K562 (cell line): ENCODE measurements around the gene LRRIQ4. TPM values are rescaled to one million over a fixed set of nuclear protein-coding genes. Genes with fewer than 3 reads are reported as not detected.

Source experiments
- ARID3A ChIP-seq: IDR thresholded peaks from 2 replicates; pipeline ENCODE4 v1.6.1; 2012; ENCODE audit warnings: low read depth, low read length, improper control_type of control experiment, borderline replicate concordance
- BDP1 ChIP-seq: IDR thresholded peaks from 3 replicates; pipeline ENCODE4 v1.6.1; 2011; ENCODE audit not compliant: insufficient read length, insufficient read depth
- COPS2 ChIP-seq: fragments of 450-650 bp; conservative IDR thresholded peaks from 2 replicates; pipeline ENCODE4 v1.6.1; 2016; ENCODE audit warnings: mild to moderate bottlenecking, moderate library complexity
- CTCF ChIP-seq, 3 experiments: IDR thresholded peaks in 2 of 3; conservative IDR thresholded peaks in 1 of 3; 2 replicates each; pipeline ENCODE4 v1.5.1; 2011 to 2012; ENCODE audit warnings: low read length in 3 of 3, mild to moderate bottlenecking in 3 of 3, control low read depth in 2 of 3, improper control_type of control experiment in 1 of 3, inconsistent platforms in 1 of 3, low read depth in 1 of 3, mixed read lengths in 1 of 3, moderate library complexity in 1 of 3; ENCODE audit not compliant: insufficient read depth in 2 of 3
- ELK3 ChIP-seq: fragments of 450-650 bp; formaldehyde crosslinking; IDR thresholded peaks from 2 replicates; pipeline ENCODE4 v1.4.0; 2020; ENCODE audit warnings: mild to moderate bottlenecking
- FOSL1 ChIP-seq: fragments of 200-800 bp; sonication (Bioruptor generic); conservative IDR thresholded peaks from 2 replicates; pipeline ENCODE4 v1.6.1; 2016; ENCODE audit warnings: missing genetic modification characterization, missing compliant biosample characterization
- HDGF ChIP-seq: fragments of 450-650 bp; IDR thresholded peaks from 2 replicates; pipeline ENCODE4 v1.6.1; 2016
- HOXB6 ChIP-seq: fragments of 250-450 bp; sonication (Bioruptor Pico); IDR thresholded peaks from 2 replicates; pipeline ENCODE4 v1.5.1; 2022; ENCODE audit warnings: mild to moderate bottlenecking, borderline replicate concordance
- NFYB ChIP-seq: IDR thresholded peaks from 2 replicates; pipeline ENCODE4 v1.6.1; 2011; ENCODE audit warnings: mild to moderate bottlenecking, moderate library complexity; ENCODE audit not compliant: insufficient read length; ENCODE audit errors: extremely low read depth
- RFX7 ChIP-seq: fragments of 250-450 bp; sonication (Bioruptor Pico); IDR thresholded peaks from 2 replicates; pipeline ENCODE4 v1.5.1; 2021; ENCODE audit warnings: mild to moderate bottlenecking
- SIN3B ChIP-seq: fragments of 450-650 bp; IDR thresholded peaks from 2 replicates; pipeline ENCODE4 v1.6.1; 2017; ENCODE audit warnings: low read depth, mild to moderate bottlenecking, moderate library complexity
- SRSF3 ChIP-seq: fragments of 200-400 bp; formaldehyde crosslinking; IDR thresholded peaks from 2 replicates; pipeline ENCODE4 v1.6.1; 2016; ENCODE audit warnings: mild to moderate bottlenecking, low read length, moderate library complexity; ENCODE audit not compliant: insufficient read depth
- TAF15 ChIP-seq: fragments of 200-400 bp; formaldehyde crosslinking; IDR thresholded peaks from 2 replicates; pipeline ENCODE4 v1.6.1; 2017; ENCODE audit warnings: mild to moderate bottlenecking, low read depth, low read length, moderate library complexity
- ZFPM2 ChIP-seq: fragments of 250-450 bp; sonication (Bioruptor Pico); IDR thresholded peaks from 2 replicates; pipeline ENCODE4 v1.5.1; 2022; ENCODE audit warnings: mild to moderate bottlenecking
- ZNF23 ChIP-seq: fragments of 250-450 bp; sonication (Bioruptor Pico); IDR thresholded peaks from 2 replicates; pipeline ENCODE4 v1.4.0; 2020; ENCODE audit warnings: mild to moderate bottlenecking
- polyA plus RNA-seq, 8 experiments: library from polyadenylated mRNA; depleted of rRNA in 4 of 8; stranded (reverse) in 5 of 8; unstranded in 3 of 8; fragments of >200 nt; fragmentation: Nextera tagmentation in 2 of 8; fragmentation: Illumina TruSeq in 1 of 8; extraction: Ambion mirVana in 2 of 8; extraction: Trizol in 1 of 8; gene quantifications; 2 replicates each; pipeline versions ENCODE4 v1.2.1 to v1.2.3, GENCODE V29; 2011 to 2014; ENCODE audit warnings: inconsistent platforms in 1 of 8, missing spikeins in 1 of 8
- total RNA-seq, 7 experiments: library from RNA; depleted of rRNA in 6 of 7; stranded (reverse); fragments of >200 nt in 6 of 7; fragmentation: Illumina TruSeq in 2 of 7; extraction: Trizol in 2 of 7; gene quantifications; 2 replicates each; pipeline versions ENCODE4 v1.2.1 to v1.2.3, GENCODE V29; 2011 to 2021; ENCODE audit warnings: low replicate concordance in 1 of 7
- TF ChIP-seq, protein P1 (sequence below): sonication (generic); formaldehyde crosslinking; IDR thresholded peaks from 2 replicates; pipeline ENCODE4 v1.8.0; 2023; ENCODE audit warnings: mild to moderate bottlenecking, missing genetic modification reagents
- TF ChIP-seq, protein P2 (sequence below): fragments of 200-800 bp; sonication (Bioruptor generic); IDR thresholded peaks from 2 replicates; pipeline ENCODE4 v1.6.1; 2016; ENCODE audit warnings: missing genetic modification characterization, missing compliant biosample characterization

Gene LRRIQ4
- total and polyA plus RNA-seq, 9 of the 15 experiments (the other 6 are each of a cell fraction or from before 2014, with no cell fraction given), result not detected

DNA sequence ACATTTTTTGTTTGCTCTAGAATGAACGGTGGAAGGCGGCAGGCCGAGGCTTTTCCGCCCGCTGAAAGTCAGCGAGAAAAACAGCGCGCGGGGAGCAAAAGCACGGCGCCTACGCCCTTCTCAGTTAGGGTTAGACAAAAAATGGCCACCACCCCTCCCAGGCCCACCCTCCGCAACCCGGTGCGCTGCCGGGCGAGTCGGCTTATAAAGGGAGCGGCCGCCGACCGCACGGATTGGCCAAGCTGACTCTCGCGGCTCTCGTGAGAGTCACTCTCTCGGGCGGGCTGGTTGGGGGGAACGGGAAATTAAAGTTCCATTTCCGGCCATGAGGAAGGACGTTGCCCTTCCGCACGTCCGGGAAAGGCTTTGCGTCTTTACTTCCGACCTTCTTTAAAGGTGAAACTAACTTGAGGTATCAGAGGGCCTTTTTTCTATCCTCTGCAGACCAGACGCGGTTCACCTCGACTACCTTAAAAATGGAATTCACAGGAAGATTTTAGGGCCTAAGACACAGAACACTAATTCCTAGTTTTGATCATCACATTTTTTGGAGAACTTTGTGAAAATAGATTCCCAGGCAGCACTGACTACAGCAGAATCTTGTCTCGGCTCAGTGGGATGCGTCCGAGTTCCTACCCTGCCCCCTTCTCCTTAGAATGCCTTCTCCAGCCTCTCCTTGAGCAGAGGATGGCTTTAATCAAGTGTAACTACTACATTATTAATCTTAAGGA, 47.6 kb upstream of the LRRIQ4 start, which contains the start of gene TERC (continued):
- TF ChIP-seq ARID3A (no peak), BDP1 (no peak), ELK3 (no peak), SIN3B (no peak), SRSF3 (no peak), NFYB (peak; percentile 72), RFX7 (CRISPR knock-in tag) (no peak), HDGF (no peak), COPS2 (no peak), TAF15 (no peak), HOXB6 (CRISPR knock-in tag) (no peak), ZFPM2 (CRISPR knock-in tag) (no peak; the same call in 1 of the 2 replicates), CTCF (IDR thresholded peaks at IDR 0.05 in 2 of 3, conservative IDR thresholded peaks at IDR 0.05 in 1 of 3; ENCODE audit: insufficient read depth in 2 of 3, low read depth in 1 of 3, low read length in 3 of 3) (no peak), ZNF23 (CRISPR knock-in tag) (no peak), FOSL1 (no peak)
- TF ChIP-seq, protein P1, sequence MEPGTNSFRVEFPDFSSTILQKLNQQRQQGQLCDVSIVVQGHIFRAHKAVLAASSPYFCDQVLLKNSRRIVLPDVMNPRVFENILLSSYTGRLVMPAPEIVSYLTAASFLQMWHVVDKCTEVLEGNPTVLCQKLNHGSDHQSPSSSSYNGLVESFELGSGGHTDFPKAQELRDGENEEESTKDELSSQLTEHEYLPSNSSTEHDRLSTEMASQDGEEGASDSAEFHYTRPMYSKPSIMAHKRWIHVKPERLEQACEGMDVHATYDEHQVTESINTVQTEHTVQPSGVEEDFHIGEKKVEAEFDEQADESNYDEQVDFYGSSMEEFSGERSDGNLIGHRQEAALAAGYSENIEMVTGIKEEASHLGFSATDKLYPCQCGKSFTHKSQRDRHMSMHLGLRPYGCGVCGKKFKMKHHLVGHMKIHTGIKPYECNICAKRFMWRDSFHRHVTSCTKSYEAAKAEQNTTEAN (CRISPR knock-in tag), result no peak
- TF ChIP-seq, protein P2, sequence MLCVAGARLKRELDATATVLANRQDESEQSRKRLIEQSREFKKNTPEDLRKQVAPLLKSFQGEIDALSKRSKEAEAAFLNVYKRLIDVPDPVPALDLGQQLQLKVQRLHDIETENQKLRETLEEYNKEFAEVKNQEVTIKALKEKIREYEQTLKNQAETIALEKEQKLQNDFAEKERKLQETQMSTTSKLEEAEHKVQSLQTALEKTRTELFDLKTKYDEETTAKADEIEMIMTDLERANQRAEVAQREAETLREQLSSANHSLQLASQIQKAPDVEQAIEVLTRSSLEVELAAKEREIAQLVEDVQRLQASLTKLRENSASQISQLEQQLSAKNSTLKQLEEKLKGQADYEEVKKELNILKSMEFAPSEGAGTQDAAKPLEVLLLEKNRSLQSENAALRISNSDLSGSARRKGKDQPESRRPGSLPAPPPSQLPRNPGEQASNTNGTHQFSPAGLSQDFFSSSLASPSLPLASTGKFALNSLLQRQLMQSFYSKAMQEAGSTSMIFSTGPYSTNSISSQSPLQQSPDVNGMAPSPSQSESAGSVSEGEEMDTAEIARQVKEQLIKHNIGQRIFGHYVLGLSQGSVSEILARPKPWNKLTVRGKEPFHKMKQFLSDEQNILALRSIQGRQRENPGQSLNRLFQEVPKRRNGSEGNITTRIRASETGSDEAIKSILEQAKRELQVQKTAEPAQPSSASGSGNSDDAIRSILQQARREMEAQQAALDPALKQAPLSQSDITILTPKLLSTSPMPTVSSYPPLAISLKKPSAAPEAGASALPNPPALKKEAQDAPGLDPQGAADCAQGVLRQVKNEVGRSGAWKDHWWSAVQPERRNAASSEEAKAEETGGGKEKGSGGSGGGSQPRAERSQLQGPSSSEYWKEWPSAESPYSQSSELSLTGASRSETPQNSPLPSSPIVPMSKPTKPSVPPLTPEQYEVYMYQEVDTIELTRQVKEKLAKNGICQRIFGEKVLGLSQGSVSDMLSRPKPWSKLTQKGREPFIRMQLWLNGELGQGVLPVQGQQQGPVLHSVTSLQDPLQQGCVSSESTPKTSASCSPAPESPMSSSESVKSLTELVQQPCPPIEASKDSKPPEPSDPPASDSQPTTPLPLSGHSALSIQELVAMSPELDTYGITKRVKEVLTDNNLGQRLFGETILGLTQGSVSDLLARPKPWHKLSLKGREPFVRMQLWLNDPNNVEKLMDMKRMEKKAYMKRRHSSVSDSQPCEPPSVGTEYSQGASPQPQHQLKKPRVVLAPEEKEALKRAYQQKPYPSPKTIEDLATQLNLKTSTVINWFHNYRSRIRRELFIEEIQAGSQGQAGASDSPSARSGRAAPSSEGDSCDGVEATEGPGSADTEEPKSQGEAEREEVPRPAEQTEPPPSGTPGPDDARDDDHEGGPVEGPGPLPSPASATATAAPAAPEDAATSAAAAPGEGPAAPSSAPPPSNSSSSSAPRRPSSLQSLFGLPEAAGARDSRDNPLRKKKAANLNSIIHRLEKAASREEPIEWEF (CRISPR knock-in tag), result no peak
